ENCODE measurements around the gene RASSF7.

Gene RASSF7

DNA sequence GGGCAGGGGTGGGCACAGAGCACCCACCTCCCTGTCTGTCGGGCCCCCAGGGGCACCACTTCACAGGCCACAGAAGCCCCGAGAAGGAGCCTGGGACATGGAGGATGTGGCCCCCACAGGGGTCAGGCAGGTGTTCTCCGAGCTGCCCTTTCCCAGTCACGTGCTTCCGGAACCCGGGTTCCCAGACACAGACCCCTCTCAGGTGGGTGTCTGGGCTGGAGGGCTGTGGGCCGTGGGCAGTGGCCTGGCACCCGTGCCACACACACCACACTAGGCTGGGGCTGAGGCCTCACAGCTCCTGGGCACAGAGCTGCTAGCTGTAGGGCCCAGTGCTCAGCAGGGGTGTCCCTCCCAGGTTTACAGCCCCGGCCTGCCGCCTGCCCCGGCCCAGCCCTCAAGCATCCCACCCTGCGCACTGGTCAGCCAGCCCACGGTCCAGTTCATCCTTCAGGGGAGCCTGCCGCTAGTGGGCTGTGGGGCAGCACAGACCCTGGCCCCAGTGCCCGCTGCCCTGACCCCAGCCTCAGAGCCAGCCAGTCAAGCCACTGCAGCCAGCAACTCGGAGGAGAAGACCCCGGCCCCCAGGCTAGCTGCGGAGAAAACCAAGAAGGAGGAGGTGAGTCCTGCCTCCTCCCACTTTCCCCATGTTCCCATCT lies 49.5 kb downstream of the RASSF7 start:
- DNase-seq (ENCODE audit: low read depth) = no peak

DNA sequence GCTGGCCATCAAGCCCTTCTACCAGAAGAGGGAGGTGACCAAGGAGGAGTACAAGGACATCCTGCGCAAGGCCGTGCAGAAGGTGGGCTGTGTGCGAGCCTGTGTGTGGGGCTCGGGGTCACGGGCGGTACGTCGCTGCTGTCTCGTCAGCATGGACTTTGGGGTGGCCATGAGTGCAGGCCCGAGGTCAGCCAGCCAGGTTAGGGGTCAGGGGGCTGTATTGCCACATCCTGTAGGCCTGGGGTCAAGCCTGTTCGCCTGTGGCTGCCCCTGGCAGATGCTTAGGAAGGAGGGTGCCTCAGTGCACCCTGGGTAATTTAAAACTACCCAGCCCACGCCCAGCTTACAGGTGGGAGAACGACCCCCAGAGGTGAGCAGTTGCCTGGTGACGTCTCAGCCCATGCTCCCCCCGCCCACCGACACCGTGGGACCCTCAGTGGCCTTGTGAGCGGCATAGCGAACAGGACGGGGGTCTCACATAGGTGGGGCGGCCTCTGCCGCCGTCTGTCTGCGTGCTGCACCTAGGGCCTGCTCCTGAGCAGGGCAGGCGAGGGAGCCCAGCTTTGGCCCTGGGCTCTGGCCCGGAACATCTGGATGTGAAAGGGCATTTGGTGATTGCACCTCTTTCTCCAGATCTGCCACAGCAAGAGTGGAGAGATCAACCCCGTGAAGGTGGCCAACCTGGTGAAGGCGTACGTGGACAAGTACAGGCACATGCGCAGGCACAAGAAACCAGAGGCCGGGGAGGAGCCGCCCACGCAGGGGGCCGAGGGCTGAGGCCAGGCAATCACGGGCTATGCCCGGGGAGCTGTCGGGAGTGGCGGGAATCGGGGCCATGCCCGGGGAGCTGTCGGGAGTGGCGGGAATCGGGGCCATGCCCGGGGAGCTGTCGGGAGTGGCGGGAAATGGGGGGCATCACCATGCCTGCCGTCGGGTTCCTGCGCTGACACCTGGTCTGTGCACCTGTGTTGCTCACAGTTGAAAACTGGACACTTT lies 50.5 kb downstream of the RASSF7 start:
- no peak for DNase-seq (ENCODE audit: low read depth)

DNA sequence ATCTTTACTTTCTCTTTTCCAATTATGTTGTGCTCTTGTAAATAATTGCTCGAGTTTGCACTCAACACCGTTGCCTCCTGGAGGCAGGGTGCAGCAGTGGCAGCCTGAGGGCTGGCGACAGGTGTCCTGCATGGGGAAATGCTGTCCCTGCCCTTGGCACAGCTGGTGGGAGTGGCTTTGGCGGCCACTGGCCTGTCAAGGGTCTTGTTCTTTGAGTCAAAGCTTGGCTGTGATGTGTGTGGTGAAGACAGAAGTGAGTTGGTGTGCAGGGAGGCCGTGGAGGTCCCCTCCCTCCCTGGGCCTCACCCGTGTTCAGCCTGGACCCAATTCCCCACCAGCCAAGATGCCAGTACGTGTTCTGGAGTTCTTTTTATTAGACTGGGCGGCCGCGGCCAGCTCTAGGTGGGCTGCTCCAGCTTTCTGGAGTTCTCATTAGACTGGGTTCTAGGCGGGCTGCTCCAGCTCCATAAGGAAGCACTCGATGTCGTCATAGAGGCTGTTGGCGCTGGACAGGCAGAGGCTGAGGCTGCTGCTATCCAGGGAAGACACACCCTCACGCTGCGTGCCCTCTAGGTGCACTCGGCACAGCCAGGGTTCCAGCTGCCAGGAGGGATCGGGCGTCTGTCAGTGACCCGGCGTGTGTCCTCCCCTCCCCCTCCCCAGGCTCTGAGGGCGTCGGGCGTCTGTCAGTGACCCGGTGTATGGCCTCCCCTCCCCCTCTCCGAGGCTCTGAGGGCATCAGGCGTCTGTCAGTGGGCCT lies 51.6 kb downstream of the RASSF7 start:
- no peak for DNase-seq (ENCODE audit: low read depth)

DNA sequence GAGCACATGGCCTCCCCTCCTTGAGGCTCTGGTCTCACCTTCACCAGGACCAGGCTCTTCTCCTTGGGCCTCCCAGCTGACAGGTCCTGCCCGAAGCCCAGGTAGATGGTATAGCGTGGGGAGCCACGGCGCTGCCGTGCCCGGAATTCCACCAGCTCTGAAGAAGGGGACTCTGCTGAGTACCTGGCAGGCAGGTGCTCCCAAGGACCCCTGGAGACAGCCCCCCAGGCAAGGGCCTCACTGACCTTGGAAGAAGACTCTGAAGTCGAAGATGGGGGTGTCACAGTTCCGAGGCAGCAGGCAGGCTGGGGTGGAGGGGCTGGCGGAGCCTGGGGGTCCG lies 52.2 kb downstream of the RASSF7 start:
- DNase-seq (ENCODE audit: low read depth) = no peak

DNA sequence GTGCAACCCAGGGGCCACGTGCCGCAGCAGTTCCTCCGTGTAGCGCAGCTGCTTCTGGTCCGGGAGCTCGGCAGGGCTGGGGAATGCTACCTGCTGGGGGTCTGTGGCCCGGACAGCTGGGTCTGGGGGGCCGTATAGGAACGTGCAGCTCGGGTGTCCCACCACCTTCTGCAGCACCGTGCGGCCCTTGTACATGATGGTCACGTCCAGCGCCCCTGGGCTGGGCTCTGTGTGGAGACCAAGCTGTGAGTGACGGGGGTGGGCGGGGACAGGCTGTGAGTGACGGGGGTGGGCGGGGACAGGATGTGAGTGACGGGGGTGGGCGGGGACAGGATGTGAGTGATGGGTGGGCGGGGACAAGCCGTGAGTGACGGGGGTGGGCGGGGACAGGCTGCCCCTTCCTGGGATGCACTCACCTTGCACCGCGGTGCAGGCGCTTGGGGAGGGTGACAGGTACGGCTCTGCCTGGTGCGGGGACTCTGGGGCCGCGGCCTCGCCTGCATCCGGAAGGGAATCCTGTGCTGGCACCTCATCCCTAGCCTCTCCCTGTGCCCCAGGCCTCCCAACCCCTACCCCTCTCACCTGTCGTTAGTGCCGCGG lies 52.7 kb downstream of the RASSF7 start:
- no peak for DNase-seq (ENCODE audit: low read depth)

Data from HS-27A (cell line).